Posterior vena cava (tissue), 2 donors: ENCODE measurements around the gene SPTBN1. TPM values are rescaled to one million over a fixed set of nuclear protein-coding genes. Genes with fewer than 3 reads are reported as not detected.
A peak's percentile ranks its signal among the peaks of the same experiment; 100 is the strongest.

ENCODE experiments used
- DNase-seq: peaks from one replicate; pipeline ENCODE4 v3.0.0-alpha.2; 2020; ENCODE audit warnings: low spot score
- intact Hi-C, 2 donors: fragments of 100-400 bp; cut with DNase I; formaldehyde crosslinking; loops; one replicate each; pipeline versions ENCODE4 v1.14.1 to v1.14.2; 2022 to 2023
- total RNA-seq, 2 donors: library from RNA; stranded (reverse); fragmentation: NEBNext Ultra II Directional; extraction: Animal tissue kit (Norgen Biotek cat#: 25700); gene quantifications; one replicate each; pipeline ENCODE4 v1.2.1, GENCODE V29; 2021
- donor health status: DM: yes; HTN: yes; CAD: no.
- donor health status: DM: yes; HTN: yes; CAD: no.

The SPTBN1 gene
- total RNA-seq, 2 donors from 2014 or later = 329 to 357 TPM

- intact Hi-C loops = no loop called here
- no peak for DNase-seq
Observed at GRCh38 chr2:54590216-54591120, 134.3 kb downstream of the SPTBN1 start.

GRCh38 chr2:54591551-54591950, 135.4 kb downstream of the SPTBN1 start:
- intact Hi-C loops = no loop called here
- no peak for DNase-seq

GRCh38 chr2:54593249-54593648, 137.1 kb downstream of the SPTBN1 start:
- intact Hi-C loops = no loop called here
- no peak for DNase-seq

GRCh38 chr2:54594048-54594447, 137.9 kb downstream of the SPTBN1 start:
- no peak for DNase-seq
- intact Hi-C loops = loop anchor here in 1 of 2 donors (1.0 kb wide), 1 partner anchor 48 kb away; no protein-coding TSS in a partner anchor

DNA sequence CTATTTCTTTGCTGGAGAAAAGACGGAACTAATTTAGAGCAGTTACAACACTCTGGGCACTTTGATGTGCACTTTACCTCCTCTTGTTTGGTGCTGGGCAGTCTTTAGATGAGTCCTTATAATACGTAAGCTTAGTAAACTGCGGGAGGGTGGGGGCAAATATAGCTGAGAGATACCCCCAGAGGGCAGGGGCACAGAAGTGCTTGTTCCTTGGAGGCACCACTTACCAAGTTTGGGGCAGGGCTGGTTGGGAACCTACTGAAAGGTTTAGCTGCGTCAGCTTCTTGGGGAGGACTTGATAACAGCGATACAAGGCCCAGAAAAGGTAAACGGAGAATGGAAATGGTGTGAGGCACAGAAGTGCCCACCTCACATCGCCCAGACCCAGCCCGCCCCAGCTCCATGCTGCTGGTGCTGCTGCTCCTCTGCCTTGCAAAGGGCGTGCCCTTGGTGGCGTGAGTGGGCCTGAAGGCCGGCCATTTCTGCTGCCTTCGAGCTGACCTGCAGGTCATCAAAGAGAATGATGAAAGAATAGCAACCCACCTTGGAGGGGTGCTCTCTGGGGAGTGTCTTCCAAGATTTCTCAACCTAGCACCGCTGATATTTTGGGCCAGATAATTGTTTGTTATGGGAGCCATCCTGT, 139.2 kb downstream of the SPTBN1 start:
- intact Hi-C loops = no loop called here
- DNase-seq = no peak

DNA sequence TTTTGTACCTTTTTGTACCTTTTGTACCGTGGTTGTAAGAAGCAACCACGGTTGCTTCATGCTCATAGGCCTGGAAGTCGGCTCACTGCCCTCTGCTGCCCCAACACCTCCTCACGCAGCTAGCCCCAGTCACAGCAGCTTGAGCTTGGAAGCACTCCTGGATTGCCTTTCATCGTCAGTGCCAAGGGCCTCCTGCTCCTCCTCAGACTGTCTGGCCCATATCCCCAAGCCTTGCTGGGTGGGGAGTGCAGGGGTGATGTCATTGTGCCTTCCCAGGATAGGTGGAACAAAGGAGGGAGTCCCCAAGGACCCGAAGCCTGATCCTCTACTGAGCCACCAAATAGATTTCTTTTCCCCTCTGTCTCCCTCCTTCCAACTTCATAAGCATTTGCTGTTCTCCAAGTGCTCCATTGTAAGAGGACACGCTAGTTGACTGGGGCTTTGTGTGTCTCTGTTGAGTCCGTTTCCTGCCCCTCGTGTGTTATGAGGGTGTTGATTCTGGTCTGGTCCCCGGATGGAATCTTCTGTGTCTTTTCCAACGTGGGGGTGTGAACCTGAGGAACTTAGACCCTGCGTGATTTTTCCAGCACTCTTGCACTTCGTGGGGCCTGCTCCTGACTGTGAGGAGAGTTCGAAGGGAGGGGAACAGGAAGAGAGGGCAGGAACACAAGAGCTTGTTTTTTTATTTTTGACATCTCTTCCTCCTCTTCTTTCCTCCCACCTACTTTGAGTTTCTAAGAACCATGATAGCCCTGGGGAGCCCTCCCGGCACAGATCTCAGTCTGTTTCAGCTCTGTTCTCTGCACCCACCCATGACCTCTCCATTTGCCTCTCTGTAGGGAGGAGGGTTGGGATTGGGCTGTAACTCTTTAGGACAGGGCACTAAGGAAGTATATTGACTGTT, 140.1 kb downstream of the SPTBN1 start:
- peak; percentile 85 for DNase-seq
- intact Hi-C loops = no loop called here

DNA sequence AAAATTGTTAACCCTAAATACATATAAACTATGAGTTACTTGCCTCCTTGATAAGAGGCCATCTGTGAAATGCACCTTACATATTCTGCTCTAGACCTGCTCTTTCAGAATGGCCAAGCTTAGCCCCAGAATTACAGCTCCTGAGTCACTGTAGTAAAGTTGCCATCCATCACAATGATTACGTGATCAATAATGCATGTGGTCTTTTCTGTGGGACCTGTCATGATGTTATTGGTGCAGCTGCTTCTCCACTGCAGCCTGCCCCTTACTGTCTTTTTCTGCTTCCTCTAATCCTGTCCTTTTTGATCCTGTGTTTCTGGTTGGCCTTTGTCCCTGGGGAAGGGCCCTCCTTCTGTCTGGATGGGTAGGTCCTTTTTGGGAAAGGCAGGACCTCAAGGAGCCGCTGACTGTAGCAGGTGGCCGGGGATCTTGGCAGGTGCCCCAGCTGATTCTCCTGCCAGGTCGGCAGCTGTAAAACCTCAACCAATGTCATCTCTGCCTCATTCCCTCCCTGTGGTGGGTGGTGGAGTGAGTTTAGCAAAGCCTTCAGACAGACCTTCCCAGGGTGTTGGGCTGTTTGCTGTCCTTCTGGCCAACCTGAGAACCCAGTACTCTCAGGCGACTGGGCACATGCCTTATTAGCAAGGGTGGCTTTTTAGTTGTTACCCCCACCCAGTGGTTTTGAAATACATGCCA, 141.2 kb downstream of the SPTBN1 start:
- intact Hi-C loops = no loop called here

DNA sequence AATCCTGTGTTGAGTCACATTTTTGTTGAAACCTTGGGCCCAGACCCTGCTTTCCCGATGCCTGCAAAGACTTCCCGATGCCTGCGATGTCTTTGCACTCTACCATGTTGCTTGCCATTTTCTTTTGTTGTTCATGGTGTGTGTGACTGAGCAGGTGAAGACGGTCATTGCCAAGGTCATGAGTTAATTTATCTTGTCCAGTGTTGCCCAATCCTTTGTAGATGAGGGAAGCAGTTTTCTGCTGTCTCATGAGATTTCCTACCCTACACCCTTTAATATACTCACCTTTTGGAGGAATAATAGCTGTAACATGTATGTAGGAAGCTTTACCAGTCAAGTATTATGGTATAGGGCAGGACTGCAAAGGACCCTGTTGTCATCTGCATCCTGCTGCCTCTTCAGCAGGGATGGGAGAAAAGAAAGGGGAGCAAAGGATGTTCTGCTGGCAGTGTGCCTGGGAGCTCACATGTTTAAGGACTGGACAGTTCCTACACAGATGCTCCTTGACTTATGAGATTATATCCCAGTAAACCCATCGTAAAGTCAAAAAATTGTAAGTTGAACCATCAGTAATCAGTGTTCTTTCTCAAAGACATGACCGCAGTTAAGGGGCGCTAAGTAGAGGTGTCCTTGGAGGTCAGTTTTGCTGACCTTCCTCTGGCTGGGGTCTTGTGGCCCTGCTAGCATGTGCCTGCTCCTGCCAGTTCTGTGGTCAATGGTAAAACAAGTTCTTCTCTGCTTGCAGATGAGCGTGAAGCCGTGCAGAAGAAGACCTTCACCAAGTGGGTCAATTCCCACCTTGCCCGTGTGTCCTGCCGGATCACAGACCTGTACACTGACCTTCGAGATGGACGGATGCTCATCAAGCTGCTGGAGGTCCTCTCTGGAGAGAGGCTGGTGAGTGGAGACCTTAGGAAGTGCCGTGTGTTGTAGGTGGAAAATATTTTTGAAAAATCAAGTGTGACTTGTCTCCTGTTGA, 142.5 kb downstream of the SPTBN1 start:
- intact Hi-C loops = no loop called here

More for the DNA sequence above, 141.2 kb downstream of the SPTBN1 start:
- DNase-seq = no peak

GRCh38 chr2:54599326-54599710, 143.2 kb downstream of the SPTBN1 start:
- DNase-seq = no peak
- intact Hi-C loops = no loop called here

More for the DNA sequence above, 142.5 kb downstream of the SPTBN1 start:
- no peak for DNase-seq

DNA sequence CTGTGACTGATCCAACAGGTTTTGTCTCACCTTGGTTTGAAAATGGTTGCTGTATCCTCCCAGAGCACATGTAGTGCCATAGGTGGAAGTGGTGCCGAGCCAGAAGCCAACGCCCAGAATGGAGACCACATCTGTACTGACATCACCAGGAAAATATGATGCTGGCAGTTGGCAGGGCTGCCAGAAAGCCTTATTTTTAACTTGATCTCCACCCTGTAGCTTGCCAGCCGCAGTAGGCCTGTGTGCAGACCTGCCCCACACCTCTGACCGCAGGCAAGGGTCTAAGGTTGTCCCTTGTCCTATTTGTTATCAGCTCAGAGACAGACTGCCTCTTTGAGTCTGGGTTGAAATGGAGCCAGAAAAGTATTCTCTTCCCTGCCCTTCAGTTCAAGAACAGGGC, 143.8 kb downstream of the SPTBN1 start:
- intact Hi-C loops = no loop called here
- peak; percentile 84 for DNase-seq

GRCh38 chr2:54601339-54601738, 145.2 kb downstream of the SPTBN1 start:
- no peak for DNase-seq

DNA sequence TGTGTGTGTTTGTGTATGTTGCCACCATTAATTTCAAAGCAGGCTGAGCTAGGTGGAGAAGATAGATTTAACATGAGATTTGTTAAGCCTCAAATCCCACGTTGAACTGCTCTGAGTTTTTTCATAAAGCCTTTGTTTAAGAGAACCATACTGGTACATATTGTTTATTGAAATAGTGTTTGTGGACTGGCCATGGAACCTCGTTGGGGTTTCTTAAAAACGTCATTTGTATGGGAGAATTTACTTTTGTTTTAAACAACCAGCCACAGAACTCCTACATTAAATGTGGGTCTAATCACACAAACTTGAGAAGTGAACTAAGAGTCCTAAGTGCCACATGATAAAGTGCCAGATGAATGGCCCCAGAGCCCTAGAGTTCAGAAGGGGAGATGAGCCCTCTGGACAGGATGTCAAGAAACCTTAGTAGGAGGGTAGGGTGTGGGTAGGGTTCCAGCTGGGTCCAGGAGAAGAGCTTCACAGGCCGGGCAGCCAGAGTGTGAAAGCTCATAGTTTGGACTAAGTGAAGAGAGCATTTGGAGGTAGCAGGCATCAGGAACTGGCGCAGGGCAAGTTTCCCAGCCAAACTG, 146.7 kb downstream of the SPTBN1 start:
- intact Hi-C loops = no loop called here
- no peak for DNase-seq

More at GRCh38 chr2:54601339-54601738, 145.2 kb downstream of the SPTBN1 start:
- intact Hi-C loops = no loop called here

DNA sequence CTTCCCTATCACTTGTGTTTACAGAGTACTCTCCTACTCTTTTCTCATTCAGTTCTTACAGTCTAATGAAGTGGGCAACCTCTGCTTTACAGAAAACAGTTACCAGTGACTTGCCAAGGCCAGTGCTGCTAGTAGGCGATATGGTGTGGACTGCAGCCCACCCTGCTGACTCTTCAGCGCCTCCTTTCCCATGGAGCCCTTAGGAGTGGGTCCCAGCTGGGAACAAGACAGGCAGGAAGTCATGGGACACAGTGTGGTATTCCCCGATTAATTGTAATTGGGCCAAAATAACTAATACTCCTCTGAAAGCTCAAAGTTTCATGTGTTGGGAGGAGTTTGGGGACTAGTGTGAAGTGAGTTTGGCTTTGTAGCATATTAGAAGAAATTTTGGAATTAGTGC, 147.2 kb downstream of the SPTBN1 start:
- DNase-seq = no peak
- intact Hi-C loops = no loop called here

- intact Hi-C loops = no loop called here
- DNase-seq = no peak
Observed at GRCh38 chr2:54603796-54604195, 147.7 kb downstream of the SPTBN1 start.

DNA sequence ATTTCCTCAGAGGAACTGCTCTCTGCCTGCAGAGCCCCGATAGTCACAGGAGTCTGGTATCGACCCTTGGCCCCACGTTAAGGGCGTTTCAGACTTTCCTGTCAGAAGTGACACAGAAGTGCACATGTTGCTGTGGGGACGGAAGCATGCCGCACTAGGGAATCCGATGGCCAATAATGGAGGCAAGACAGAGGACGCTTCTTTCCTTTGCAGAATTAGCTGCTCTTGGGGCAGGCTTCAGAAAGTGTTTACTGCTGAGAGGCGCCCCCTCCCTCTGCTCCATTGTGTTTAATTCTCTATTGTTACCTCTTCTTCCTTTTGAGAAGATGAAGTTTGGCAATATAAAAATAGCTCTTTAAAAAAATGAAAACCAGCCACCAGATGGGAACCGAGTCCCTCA, 148.7 kb downstream of the SPTBN1 start:
- intact Hi-C loops = no loop called here

DNA sequence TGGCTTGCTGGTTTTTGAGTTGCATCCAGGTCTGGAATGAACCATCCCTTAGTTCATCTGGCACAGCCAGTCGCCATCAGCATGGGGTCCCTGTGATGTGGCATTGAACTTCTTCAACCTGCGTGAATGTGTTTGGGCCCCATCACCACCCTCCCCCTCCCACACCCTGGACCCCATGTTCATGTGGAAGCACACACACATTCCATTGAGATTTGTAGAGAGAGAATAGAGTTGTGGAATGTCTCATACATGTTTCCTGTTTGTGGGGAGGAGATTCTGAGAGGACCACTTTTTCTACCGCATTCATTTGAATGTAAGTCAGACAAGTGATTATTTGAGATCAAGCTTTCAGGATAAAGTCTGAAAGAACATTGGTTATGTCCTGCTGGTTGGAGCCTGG, 149.7 kb downstream of the SPTBN1 start:
- DNase-seq = no peak
- intact Hi-C loops = no loop called here

More for the DNA sequence above, 148.7 kb downstream of the SPTBN1 start:
- no peak for DNase-seq

DNA sequence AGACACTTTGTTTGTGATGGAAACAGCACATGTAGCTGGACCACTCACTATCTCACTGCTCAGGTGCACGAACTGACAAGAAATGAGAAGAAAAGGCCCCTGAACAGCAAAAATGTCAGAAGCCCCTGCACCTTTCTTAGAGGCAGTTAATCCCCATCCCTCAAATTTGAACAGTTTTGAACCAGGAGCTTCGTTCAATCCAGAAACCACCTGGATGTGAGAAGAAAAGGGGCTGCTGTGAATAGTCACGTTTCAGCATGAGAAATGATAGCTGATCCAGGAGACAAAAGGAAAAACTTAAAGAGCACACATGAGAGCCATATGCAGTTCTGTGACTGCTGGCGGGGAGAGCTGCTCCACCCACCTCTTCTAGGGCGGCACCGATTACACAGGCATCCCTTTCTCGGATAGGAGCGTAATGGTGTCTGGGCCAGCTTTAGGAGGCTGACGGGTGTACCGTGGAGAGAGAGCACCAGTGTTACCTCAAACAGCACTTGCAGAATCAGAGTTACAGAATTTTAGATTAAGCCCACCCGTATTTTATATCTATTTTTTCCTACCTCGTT, 150.3 kb downstream of the SPTBN1 start:
- intact Hi-C loops = no loop called here
- DNase-seq = no peak
